MM.1S (cell line): ENCODE measurements around the gene BTBD3.

Experiments used
- DNase-seq: peaks from one replicate; pipeline ENCODE4 v3.0.0-alpha.2; 2015
- H2AFZ ChIP-seq: fragments of 300-600 bp; sonication (generic); 2 replicates; pipeline ENCODE4 v1.6.0; 2016; ENCODE audit warnings: antibody characterized with exemption, low read length
- H3F3A ChIP-seq: fragments of 300-600 bp; sonication (generic); 2 replicates; pipeline ENCODE4 v1.6.1; 2016; ENCODE audit warnings: mild to moderate bottlenecking, antibody characterized with exemption, low read length, moderate library complexity, mixed read lengths; ENCODE audit not compliant: insufficient read depth
- H3K27ac ChIP-seq: fragments of 300-600 bp; sonication (generic); 2 replicates; pipeline ENCODE4 v1.5.1; 2016; ENCODE audit warnings: mild to moderate bottlenecking, low read length
- H3K27me3 ChIP-seq: fragments of 300-600 bp; sonication (generic); replicated peaks from 2 replicates; pipeline ENCODE4 v1.6.0; 2016; ENCODE audit warnings: low read length; ENCODE audit not compliant: insufficient read depth
- H3K36me3 ChIP-seq: fragments of 300-600 bp; sonication (generic); replicated peaks from 2 replicates; pipeline ENCODE4 v1.6.1; 2016; ENCODE audit warnings: mild to moderate bottlenecking, low read length, mixed read lengths; ENCODE audit not compliant: insufficient read depth
- H3K4me1 ChIP-seq: fragments of 300-600 bp; sonication (generic); 2 replicates; pipeline ENCODE4 v1.6.1; 2016; ENCODE audit warnings: low read length, mixed read lengths
- H3K4me2 ChIP-seq: fragments of 300-600 bp; sonication (generic); 2 replicates; pipeline ENCODE4 v1.6.0; 2016; ENCODE audit warnings: low read depth, low read length
- H3K4me3 ChIP-seq: fragments of 300-600 bp; sonication (generic); 2 replicates; pipeline ENCODE4 v1.5.1; 2016; ENCODE audit warnings: low read length, mixed read lengths
- H3K79me2 ChIP-seq: fragments of 300-600 bp; sonication (generic); 2 replicates; pipeline ENCODE4 v1.6.1; 2016; ENCODE audit warnings: mixed run types, low read length, mixed read lengths
- H3K9ac ChIP-seq: fragments of 300-600 bp; sonication (generic); 2 replicates; pipeline ENCODE4 v1.6.1; 2016; ENCODE audit warnings: low read length, mixed read lengths
- H3K9me2 ChIP-seq: fragments of 300-600 bp; sonication (generic); replicated peaks from 2 replicates; pipeline ENCODE4 v1.6.1; 2016; ENCODE audit warnings: mild to moderate bottlenecking, low read length, mixed read lengths; ENCODE audit not compliant: insufficient read depth
- H3K9me3 ChIP-seq: fragments of 300-600 bp; sonication (generic); replicated peaks from 2 replicates; pipeline ENCODE4 v1.6.1; 2016; ENCODE audit warnings: mild to moderate bottlenecking, low read length, mixed read lengths; ENCODE audit not compliant: insufficient read depth
- H4K20me1 ChIP-seq: fragments of 300-600 bp; sonication (generic); 2 replicates; pipeline ENCODE4 v1.6.1; 2016; ENCODE audit warnings: mild to moderate bottlenecking, low read length, moderate library complexity, mixed read lengths; ENCODE audit not compliant: insufficient read depth
- EZH2 ChIP-seq: fragments of 300-600 bp; sonication (generic); optimal IDR thresholded peaks from 2 replicates; pipeline ENCODE3; 2017; ENCODE audit warnings: low read depth, mild to moderate bottlenecking, antibody characterized with exemption, low read length, mixed read lengths
- EZH2phosphoT487 ChIP-seq: fragments of 300-600 bp; sonication (generic); IDR thresholded peaks from 2 replicates; pipeline ENCODE4 v1.6.1; 2018; ENCODE audit warnings: antibody characterized with exemption, low read length
- TF ChIP-seq, protein P1 (sequence below): fragments of 300-600 bp; sonication (generic); IDR thresholded peaks from 2 replicates; pipeline ENCODE4 v1.5.1; 2016; ENCODE audit warnings: antibody characterized with exemption, low read length, mixed read lengths

The BTBD3 gene

GRCh38 chr20:11972478-11972877, 54.8 kb downstream of the BTBD3 start:
- Histone ChIP-seq H4K20me1 (no peaks in the 10 kb centered on the region), H3K9ac (no peak overlapping the region), H3K9me3 (no peaks in the 10 kb centered on the region), H3K36me3 (no peaks in the 10 kb centered on the region), H2AFZ (no peak overlapping the region), H3K27me3 (no peaks in the 10 kb centered on the region), H3K4me2 (no peak overlapping the region), H3K27ac (no peak overlapping the region), H3K4me3 (no peak overlapping the region), H3F3A (peaks cover 6% of the 10 kb centered on the region; the same call in 1 of the 2 replicates), H3K4me1 (peaks cover 19% of the 10 kb centered on the region), H3K79me2 (no peaks in the 10 kb centered on the region), H3K9me2 (no peaks in the 10 kb centered on the region)
- no peak for DNase-seq
- TF ChIP-seq EZH2phosphoT487 (no peak), EZH2 (no peak)
- TF ChIP-seq, protein P1, sequence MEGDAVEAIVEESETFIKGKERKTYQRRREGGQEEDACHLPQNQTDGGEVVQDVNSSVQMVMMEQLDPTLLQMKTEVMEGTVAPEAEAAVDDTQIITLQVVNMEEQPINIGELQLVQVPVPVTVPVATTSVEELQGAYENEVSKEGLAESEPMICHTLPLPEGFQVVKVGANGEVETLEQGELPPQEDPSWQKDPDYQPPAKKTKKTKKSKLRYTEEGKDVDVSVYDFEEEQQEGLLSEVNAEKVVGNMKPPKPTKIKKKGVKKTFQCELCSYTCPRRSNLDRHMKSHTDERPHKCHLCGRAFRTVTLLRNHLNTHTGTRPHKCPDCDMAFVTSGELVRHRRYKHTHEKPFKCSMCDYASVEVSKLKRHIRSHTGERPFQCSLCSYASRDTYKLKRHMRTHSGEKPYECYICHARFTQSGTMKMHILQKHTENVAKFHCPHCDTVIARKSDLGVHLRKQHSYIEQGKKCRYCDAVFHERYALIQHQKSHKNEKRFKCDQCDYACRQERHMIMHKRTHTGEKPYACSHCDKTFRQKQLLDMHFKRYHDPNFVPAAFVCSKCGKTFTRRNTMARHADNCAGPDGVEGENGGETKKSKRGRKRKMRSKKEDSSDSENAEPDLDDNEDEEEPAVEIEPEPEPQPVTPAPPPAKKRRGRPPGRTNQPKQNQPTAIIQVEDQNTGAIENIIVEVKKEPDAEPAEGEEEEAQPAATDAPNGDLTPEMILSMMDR, result no peak
